ENCODE data around the gene RPRD1A.
"Not testable (repeated sequence)": the region's sequence is repeated elsewhere in the genome, so short reads cannot be mapped to it uniquely, and the experiment has no call there.

The RPRD1A gene, protein sequence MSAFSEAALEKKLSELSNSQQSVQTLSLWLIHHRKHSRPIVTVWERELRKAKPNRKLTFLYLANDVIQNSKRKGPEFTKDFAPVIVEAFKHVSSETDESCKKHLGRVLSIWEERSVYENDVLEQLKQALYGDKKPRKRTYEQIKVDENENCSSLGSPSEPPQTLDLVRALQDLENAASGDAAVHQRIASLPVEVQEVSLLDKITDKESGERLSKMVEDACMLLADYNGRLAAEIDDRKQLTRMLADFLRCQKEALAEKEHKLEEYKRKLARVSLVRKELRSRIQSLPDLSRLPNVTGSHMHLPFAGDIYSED

GRCh38 chr18:36067055-36067957, at the start of gene RPRD1A:
RPRD1A (minus strand) TSS chr18:36067559; CDS start chr18:36067404, 155 bp downstream.
- peak; percentile 99 for DNase-seq

GRCh38 chr18:36116771-36117170, 49.4 kb upstream of the RPRD1A start:
- not testable (repeated sequence) for DNase-seq

DNA sequence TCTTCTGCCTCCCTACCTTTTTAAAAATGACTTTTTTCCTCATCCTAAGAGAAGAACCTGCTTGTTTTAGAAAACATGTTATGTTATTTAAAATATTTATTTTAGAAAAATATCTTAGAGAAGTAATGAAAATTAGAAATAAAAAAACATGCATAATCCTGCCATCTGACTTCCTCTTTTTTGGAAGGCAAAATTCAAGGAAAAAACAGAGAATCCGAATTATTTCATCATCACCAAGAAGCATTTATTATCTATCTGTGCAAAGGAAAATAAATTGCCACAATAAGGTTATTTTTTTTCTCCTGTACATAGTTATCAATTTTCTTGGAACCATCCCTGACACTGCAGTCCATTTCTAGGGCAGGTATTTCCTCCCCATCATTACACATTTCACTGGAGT, 47.4 kb upstream of the RPRD1A start:
- no peak for DNase-seq

DNA sequence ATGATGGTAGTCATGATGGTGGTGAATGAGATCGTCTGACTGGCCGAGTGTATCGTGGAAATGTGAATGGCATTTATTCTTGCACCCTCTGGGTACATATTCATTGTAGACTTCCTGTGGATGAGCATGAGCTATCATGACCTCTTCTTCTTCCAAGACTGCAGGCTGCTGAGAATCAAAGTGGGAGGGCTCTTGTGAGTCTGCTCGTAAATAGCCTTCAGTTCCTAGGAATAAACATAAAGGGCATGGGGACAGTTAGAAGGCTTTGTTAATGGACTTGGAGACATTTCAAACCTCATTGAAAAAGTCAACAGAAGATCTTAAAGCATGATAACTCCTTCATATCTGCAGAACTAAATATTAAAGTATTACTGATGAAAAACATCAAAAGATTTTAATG, 46.9 kb upstream of the RPRD1A start:
- DNase-seq = no peak

- DNase-seq = no peak
Measured at GRCh38 chr18:36112302-36112701, 44.9 kb upstream of the RPRD1A start.

DNA sequence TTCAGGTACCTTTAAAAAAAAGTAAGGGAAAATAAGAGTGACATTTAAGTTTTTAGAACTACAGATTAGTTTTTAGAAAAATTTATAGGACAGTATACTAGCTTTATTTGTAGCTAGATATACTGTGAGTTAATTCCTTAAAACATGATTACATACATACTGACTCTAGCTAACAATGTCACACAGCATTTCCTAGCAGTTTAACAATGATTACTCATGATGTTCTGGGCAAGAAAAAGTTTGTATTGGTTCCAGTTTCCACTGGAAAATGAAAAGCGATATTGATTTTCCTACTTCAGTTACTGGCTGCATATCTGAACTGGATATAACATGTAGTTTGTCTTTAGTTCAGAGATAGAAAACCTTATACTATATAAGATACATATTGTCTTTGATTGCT, 42.4 kb upstream of the RPRD1A start:
- DNase-seq = no peak

DNA sequence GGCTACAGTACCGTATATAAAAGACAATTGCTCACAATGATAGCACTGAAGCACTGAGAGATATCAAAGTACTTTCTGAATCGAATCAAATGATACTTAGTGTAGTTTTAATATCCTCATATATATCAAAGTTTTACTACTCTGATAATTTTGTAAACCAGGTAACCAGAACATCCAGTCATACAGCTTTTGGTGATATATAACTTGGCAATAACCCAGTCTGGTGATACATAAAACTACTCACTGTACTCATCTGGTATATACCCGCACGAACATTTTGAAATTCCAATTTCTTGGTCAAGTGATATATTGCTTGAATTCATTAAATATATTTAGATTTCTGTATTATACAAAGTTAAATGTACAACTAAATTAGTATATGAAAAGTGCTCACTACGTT, 41.2 kb upstream of the RPRD1A start:
- no peak for DNase-seq

GRCh38 chr18:36108196-36108595, 40.8 kb upstream of the RPRD1A start:
- no peak for DNase-seq

GRCh38 chr18:36107477-36107876, 40.1 kb upstream of the RPRD1A start:
- no peak for DNase-seq

DNA sequence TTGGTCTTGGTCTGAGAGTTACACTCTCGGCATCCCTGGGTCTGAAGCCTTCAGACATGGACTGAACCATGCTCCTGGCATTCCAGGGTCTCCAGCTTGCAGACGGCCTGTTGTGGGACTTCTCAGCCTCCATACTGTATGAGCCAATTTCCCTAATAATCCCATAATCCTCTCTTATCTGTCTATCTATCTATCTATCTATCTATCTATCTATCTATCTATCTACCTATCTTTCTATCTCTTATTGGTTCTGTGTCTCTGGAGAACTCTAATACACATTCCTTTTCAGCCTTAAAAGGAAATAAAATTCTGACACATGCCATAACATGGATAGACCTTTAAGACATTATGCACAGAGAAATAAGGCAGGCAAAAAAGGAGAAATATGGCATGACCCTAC, 37.4 kb upstream of the RPRD1A start:
- DNase-seq = no peak

GRCh38 chr18:36101943-36102342, 34.6 kb upstream of the RPRD1A start:
- no peak for DNase-seq

- DNase-seq = no peak
Measured at GRCh38 chr18:36099311-36099710, 32.0 kb upstream of the RPRD1A start.

DNA sequence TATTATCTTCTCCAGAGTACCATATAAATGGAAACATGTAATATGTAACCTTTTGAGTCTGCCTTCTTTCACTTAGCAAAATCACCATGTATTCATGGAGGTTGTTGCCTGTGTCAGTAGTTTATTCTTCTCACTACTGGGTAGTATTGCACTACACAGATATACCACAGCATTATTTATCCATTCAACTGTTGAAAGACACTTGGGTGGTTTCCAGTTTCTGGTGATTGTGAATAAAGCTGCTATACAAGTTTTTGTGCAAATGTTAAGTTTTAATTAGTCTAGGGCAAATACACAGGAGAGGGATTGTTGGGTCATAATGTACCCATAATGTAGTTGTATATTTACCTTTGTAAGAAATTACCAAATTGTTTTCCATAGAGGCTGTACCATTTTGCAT, 29.6 kb upstream of the RPRD1A start:
- DNase-seq = no peak

- DNase-seq = peak; percentile 35
Measured at GRCh38 chr18:36095936-36096519, 28.7 kb upstream of the RPRD1A start.

GRCh38 chr18:36094431-36094830, 27.1 kb upstream of the RPRD1A start:
- DNase-seq = no peak

DNA sequence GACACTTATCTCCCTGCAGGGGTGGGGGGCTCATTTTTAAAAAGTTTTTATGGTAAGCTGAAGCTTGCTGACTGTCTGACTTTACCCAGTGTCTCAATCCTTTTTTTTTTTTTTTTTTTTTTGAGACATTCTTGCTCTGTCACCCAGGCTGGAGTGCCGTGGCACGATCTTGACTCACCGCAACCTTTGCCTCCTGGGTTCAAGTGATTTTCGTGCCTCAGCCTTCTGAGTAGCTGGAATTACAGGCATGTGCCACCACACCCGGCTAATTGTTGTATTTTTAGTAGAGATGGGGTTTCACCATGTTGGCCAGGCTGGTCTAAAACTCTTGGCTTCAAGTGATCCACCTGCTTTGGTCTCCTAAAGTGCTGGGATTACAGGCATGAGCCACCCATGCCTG, 24.8 kb upstream of the RPRD1A start:
- DNase-seq = not testable (repeated sequence)

- no peak for DNase-seq
Measured at GRCh38 chr18:36089001-36089400, 21.6 kb upstream of the RPRD1A start.

DNA sequence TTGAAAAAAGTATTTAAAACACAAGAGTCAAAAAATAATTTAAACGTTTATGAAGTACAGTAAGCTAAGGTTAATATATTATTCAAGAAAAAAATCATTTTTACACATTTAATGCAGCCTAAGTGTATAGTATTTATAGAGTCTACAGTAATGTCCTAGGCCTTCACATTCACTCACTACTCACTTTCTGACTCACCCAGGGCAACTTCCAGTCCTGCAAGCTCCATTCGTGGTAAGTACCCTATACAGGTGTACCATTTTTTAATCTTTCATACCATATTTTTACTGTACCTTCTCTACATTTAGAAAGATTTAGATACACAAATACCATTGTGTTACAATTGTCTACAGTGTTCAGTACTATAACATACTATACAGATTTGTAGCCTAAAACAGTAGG, 20.9 kb upstream of the RPRD1A start:
- no peak for DNase-seq

GRCh38 chr18:36086186-36086585, 18.8 kb upstream of the RPRD1A start:
- DNase-seq = no peak

- no peak for DNase-seq
Measured at GRCh38 chr18:36085195-36085594, 17.8 kb upstream of the RPRD1A start.

DNA sequence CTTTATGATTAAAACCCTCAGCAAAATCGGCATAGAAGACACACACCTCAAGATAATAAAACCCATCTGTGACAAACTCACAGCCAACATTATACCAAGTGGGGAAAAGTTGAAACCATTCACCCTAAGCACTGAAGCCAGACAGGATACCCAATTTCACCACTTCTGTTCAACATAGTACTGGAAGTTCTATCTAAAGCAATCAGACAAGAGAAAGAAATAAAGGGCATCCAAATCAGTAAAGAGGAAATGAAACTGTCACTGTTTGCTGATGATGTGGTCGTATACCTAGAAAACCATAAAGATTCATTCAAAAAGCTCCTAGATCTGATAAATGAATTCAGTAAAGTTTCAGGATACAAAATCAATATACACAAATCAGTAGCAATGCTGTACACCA, 16.4 kb upstream of the RPRD1A start:
- DNase-seq = no peak

DNA sequence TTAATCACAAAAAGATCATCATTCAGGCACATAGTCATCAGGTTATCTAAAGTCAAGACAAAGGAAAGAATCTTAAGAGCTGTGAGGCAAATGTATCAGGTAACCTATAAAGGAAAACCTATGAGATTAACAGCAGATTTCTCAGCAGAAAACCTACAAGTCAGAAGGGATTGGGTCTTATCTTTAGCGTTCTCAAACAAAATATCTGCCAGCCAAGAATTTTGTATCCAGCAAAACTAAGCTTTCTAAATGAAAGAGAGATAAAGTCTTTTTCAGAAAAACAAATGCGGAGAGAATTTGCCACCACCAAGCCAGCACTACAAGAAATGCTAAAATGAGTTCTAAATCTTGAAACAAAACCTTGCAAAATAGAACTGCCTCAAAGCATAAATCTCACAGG, 13.8 kb upstream of the RPRD1A start:
- not testable (repeated sequence) for DNase-seq

DNA sequence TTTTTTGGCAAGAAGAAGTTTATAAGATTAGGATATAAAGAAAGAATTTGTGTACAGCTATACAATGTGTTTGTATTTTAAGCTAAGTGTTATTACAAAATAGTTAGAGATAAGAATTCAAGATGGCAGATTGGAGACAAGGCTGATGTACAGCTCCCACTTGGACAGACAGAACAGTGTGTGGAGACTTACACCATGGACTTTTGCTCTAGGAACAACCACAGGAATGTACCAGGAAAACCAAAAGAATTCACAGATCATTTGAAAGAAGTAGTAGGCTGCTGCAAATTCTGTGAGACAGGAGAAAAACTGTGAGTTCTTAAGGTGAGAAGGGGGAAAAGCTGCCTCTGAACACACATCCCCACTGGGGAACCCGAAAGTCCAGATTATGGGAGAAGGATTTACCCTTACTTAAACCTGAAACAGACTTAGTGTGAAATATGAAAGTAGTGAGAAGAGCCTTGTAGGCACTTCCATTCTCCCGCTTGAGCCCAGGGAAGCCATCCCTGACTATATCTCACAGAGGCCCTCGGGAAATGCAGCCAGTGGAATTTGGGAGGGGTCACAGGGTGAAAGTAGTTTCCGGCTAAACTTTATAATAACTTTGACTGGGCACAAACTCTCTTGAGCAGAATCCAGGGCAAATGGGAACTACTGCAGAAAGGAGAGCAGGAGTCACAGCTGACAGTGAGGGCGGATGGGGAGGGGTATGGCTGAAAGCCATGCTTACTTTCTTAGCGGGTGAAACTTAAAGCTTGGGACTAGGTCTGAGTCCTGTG, 11.6 kb upstream of the RPRD1A start:
- DNase-seq = no peak
